ENCODE measurements around the gene TNNC1. TPM values are rescaled to one million over a fixed set of nuclear protein-coding genes. Genes with fewer than 3 reads are reported as not detected.

The TNNC1 gene
- total RNA-seq, 1 experiment from 2014 or later: 26.5 TPM

DNA sequence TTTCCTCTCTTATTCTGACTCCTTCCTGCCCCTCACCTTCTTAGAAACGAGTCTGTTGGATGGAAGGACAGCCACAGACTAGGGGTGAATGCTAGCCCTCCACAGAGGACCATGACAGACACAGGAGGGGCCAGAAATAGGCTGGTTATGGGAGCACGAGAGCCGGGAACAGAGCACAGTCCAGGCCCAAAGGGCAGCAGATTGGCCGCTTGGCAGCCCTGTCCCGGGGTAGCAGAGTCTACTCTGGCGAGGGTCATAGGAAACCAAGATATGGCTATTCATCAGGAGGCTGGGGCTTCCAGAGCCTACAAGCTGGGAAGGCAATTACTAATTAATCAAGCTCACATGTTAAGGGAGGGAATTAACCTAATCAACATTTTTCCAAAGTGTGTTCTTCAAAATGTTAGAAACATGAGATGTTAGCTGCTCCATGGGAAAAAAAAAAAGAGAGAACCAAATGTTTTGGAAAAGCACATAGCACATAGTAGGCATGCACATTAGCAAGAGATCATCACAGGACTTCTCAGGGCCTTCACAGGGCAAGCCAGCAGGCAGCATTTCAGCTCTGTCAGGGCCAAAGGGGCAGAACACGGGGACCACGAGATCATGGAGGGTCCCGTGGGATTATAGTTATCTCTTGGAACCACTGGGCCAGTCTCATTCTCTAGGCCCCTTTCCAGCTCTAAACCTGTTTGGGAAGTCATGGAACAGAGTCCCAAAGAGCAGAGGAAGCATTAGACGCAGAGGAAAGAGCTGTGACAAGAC is 22.2 kb downstream of the TNNC1 start:
- Mint-ChIP-seq H3K4me1 (ENCODE audit: low read depth, unreplicated experiment) (no peaks in the 10 kb centered on the region), H3K9me3 (ENCODE audit: low read depth, unreplicated experiment) (no peaks in the 10 kb centered on the region), H3K27ac (ENCODE audit: unreplicated experiment) (no peak overlapping the region), H3K27me3 (ENCODE audit: unreplicated experiment) (peaks cover 64% of the 10 kb centered on the region), H3K36me3 (ENCODE audit: insufficient read depth, unreplicated experiment) (no peaks in the 10 kb centered on the region), H3K4me3 (ENCODE audit: low read depth, unreplicated experiment) (no peak overlapping the region)
- BruUV-seq (replicated peaks): no TSS peak
- intact Hi-C loops (cut with micrococcal nuclease; ENCODE audit: unreplicated experiment): no loop called here
- no peak for DNase-seq
- CTCF ChIA-PET: no interaction called here
- TF ChIP-seq, protein P1, sequence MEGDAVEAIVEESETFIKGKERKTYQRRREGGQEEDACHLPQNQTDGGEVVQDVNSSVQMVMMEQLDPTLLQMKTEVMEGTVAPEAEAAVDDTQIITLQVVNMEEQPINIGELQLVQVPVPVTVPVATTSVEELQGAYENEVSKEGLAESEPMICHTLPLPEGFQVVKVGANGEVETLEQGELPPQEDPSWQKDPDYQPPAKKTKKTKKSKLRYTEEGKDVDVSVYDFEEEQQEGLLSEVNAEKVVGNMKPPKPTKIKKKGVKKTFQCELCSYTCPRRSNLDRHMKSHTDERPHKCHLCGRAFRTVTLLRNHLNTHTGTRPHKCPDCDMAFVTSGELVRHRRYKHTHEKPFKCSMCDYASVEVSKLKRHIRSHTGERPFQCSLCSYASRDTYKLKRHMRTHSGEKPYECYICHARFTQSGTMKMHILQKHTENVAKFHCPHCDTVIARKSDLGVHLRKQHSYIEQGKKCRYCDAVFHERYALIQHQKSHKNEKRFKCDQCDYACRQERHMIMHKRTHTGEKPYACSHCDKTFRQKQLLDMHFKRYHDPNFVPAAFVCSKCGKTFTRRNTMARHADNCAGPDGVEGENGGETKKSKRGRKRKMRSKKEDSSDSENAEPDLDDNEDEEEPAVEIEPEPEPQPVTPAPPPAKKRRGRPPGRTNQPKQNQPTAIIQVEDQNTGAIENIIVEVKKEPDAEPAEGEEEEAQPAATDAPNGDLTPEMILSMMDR (IDR thresholded peaks at IDR 0.05; ENCODE audit: unreplicated experiment): no peak

DNA sequence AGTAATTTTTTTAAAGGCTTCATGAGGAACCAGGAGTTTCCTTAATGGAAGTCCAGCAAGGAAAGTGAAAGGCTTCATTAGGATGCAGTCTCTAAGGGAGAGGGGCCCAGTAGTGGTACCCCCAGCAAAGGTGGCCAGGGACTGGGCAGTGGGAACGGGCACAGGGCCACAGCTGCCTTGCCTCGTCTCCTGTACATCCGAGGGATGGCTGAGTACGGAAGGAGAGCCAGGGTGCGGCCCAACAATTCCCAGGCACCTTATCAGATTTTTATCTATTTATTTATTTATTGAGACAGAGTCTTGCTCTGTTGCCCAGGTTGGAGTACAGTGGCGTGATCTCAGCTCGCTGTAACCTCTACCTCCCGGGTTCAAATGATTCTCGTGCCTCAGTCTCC is 23.4 kb downstream of the TNNC1 start:
- Mint-ChIP-seq H3K4me1 (ENCODE audit: low read depth, unreplicated experiment) (no peaks in the 10 kb centered on the region), H3K27ac (ENCODE audit: unreplicated experiment) (no peak overlapping the region), H3K4me3 (ENCODE audit: low read depth, unreplicated experiment) (no peak overlapping the region), H3K27me3 (ENCODE audit: unreplicated experiment) (peaks cover 56% of the 10 kb centered on the region), H3K36me3 (ENCODE audit: insufficient read depth, unreplicated experiment) (no peaks in the 10 kb centered on the region), H3K9me3 (ENCODE audit: low read depth, unreplicated experiment) (no peaks in the 10 kb centered on the region)
- no TSS peak for BruUV-seq (replicated peaks)
- DNase-seq: no peak
- CTCF ChIA-PET: no interaction called here
- TF ChIP-seq, protein P1 (IDR thresholded peaks at IDR 0.05; ENCODE audit: unreplicated experiment): no peak
- intact Hi-C loops (cut with micrococcal nuclease; ENCODE audit: unreplicated experiment): no loop called here

DNA sequence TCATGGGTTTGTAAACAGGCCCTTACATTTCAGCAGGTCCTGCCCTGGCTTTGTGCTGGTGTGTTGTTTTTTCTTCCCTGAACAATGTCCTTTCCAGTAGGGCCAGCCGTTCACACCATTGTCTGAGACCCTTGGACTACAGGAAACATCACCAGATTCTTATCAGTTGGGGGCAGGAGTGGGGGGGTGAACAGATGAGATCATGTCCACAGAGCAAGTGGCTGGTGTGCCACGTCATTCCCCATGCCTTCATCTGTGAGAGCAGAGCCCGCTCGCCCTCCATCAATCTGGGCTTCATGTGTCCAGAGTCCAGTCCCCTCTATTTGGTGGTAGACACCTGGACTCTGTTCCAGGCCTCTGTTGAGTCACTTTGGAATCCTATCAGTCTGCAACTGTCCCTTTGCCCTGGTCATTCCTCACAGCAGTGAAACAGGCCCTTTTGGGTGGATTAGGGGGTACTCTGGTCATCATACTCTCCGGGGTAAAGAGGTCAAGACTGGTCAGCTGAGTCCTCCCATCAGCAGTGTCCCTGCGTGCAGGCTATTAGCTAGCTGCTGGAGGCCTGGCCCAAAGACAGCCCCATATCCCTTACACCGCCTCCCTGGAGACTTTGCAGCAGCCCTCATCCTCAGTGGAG is 23.9 kb downstream of the TNNC1 start:
- H3K27ac Mint-ChIP-seq (ENCODE audit: unreplicated experiment): no peak overlapping the region
- intact Hi-C loops (cut with micrococcal nuclease; ENCODE audit: unreplicated experiment): loop anchor here (5.0 kb wide), 1 partner anchor 252 kb away; no protein-coding TSS in a partner anchor
- TF ChIP-seq, protein P1 (IDR thresholded peaks at IDR 0.05; ENCODE audit: unreplicated experiment): no peak
- H3K9me3 Mint-ChIP-seq (ENCODE audit: low read depth, unreplicated experiment): no peaks in the 10 kb centered on the region
- no peak overlapping the region for H3K4me3 Mint-ChIP-seq (ENCODE audit: low read depth, unreplicated experiment)
- DNase-seq: no peak
- BruUV-seq (replicated peaks): no TSS peak
- peaks cover 50% of the 10 kb centered on the region for H3K27me3 Mint-ChIP-seq (ENCODE audit: unreplicated experiment)
- CTCF ChIA-PET: no interaction called here
- H3K4me1 Mint-ChIP-seq (ENCODE audit: low read depth, unreplicated experiment): no peaks in the 10 kb centered on the region
- no peaks in the 10 kb centered on the region for H3K36me3 Mint-ChIP-seq (ENCODE audit: insufficient read depth, unreplicated experiment)

DNA sequence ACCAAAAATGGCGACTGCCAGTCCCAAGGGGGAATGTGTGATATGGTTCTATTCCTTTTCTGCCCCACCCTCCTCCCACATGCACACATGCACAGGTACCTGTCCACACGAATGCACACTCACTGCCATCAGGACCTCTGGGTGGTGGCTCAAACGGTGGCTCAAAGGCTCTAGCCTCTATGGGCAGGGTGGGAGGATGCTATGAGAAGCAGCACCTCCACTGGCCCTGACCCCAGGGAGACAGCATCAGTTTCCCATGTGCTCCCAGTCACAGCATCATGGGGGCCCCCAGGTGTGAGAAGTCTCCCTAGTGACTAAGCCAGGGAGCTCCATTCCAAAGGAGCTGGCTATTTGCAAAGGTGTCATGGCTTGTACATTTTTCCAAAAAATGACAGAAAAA is 24.8 kb downstream of the TNNC1 start:
- no peaks in the 10 kb centered on the region for H3K36me3 Mint-ChIP-seq (ENCODE audit: insufficient read depth, unreplicated experiment)
- no peaks in the 10 kb centered on the region for H3K9me3 Mint-ChIP-seq (ENCODE audit: low read depth, unreplicated experiment)
- H3K4me1 Mint-ChIP-seq (ENCODE audit: low read depth, unreplicated experiment): no peaks in the 10 kb centered on the region
- no peak overlapping the region for H3K27ac Mint-ChIP-seq (ENCODE audit: unreplicated experiment)
- TF ChIP-seq, protein P1 (IDR thresholded peaks at IDR 0.05; ENCODE audit: unreplicated experiment): no peak
- intact Hi-C loops (cut with micrococcal nuclease; ENCODE audit: unreplicated experiment): loop anchor here (5.0 kb wide), 1 partner anchor 253 kb away; no protein-coding TSS in a partner anchor
- no TSS peak for BruUV-seq (replicated peaks)
- no peak for DNase-seq
- peaks cover 43% of the 10 kb centered on the region for H3K27me3 Mint-ChIP-seq (ENCODE audit: unreplicated experiment)
- CTCF ChIA-PET: no interaction called here
- H3K4me3 Mint-ChIP-seq (ENCODE audit: low read depth, unreplicated experiment): no peak overlapping the region
